ENCODE data around the gene MAPK1. TPM values are rescaled to one million over a fixed set of nuclear protein-coding genes. Genes with fewer than 3 reads are reported as not detected.

MAPK1 gene
- total RNA-seq, 1 experiment from 2014 or later: 87.4 TPM

GRCh38 chr22:21778705-21779363 is 88.6 kb downstream of the MAPK1 start (continued):
- TF ChIP-seq E2F4 (CRISPR knock-in tag; IDR thresholded peaks at IDR 0.05; ENCODE audit: borderline replicate concordance, low read depth) (no peak), NR2C2 (CRISPR knock-in tag; IDR thresholded peaks at IDR 0.05) (no peak), FOXJ3 (CRISPR knock-in tag; IDR thresholded peaks at IDR 0.05; ENCODE audit: borderline replicate concordance) (no peak), TCF7 (CRISPR knock-in tag; IDR thresholded peaks at IDR 0.05; ENCODE audit: low read depth) (no peak), ZNF671 (CRISPR knock-in tag; IDR thresholded peaks at IDR 0.05) (no peak), ZBTB43 (CRISPR knock-in tag; IDR thresholded peaks at IDR 0.05) (no peak)

GRCh38 chr22:21771631-21771976 is 95.8 kb downstream of the MAPK1 start:
- Mint-ChIP-seq H3K4me3 (no peak overlapping the region), H3K4me1 (no peaks in the 10 kb centered on the region), H3K36me3 (peaks cover 67% of the 10 kb centered on the region)

More at GRCh38 chr22:21771631-21771976, 95.8 kb downstream of the MAPK1 start:
- CTCF ChIA-PET: interaction anchor here (0.6 to 2.4 kb wide), 2 partner anchors 124 to 166 kb away, joined by 3 to 13 read pairs; no protein-coding TSS in a partner anchor
- no peaks in the 10 kb centered on the region for H3K9me3 Mint-ChIP-seq
- DNase-seq (ENCODE audit: low spot score): no peak
- TF ChIP-seq ATF1 (CRISPR knock-in tag; IDR thresholded peaks at IDR 0.05): no peak
- no peak for TF ChIP-seq OVOL2 (CRISPR knock-in tag; IDR thresholded peaks at IDR 0.05; ENCODE audit: borderline replicate concordance)
- TF ChIP-seq IRF2 (CRISPR knock-in tag; IDR thresholded peaks at IDR 0.05; ENCODE audit: borderline replicate concordance, low read depth): no peak
- no peak for TF ChIP-seq NFE2L1 (CRISPR knock-in tag; IDR thresholded peaks at IDR 0.05)
- no peak for TF ChIP-seq FOXJ3 (CRISPR knock-in tag; IDR thresholded peaks at IDR 0.05; ENCODE audit: borderline replicate concordance)
- TF ChIP-seq ESRRA (CRISPR knock-in tag; IDR thresholded peaks at IDR 0.05; ENCODE audit: borderline replicate concordance): no peak
- TF ChIP-seq TEAD4 (CRISPR knock-in tag; IDR thresholded peaks at IDR 0.05): no peak
- no peak for TF ChIP-seq SMAD4 (CRISPR knock-in tag; IDR thresholded peaks at IDR 0.05)
- TF ChIP-seq HMGA2 (CRISPR knock-in tag; IDR thresholded peaks at IDR 0.05): no peak
- no peak for TF ChIP-seq GABPB1 (CRISPR knock-in tag; IDR thresholded peaks at IDR 0.05)
- TF ChIP-seq MAX (CRISPR knock-in tag; IDR thresholded peaks at IDR 0.05): no peak
- no peak for TF ChIP-seq ZBTB43 (CRISPR knock-in tag; IDR thresholded peaks at IDR 0.05)
- TF ChIP-seq PREB (CRISPR knock-in tag; IDR thresholded peaks at IDR 0.05; ENCODE audit: borderline replicate concordance): no peak
- TF ChIP-seq TP53 (CRISPR knock-in tag; IDR thresholded peaks at IDR 0.05): no peak
- no peak for TF ChIP-seq STAT6 (CRISPR knock-in tag; conservative IDR thresholded peaks at IDR 0.05; ENCODE audit: low read depth)
- no peak overlapping the region for H3K27ac Mint-ChIP-seq
- ATAC-seq: no peak
- H3K27me3 Mint-ChIP-seq (ENCODE audit: low read depth): no peaks in the 10 kb centered on the region
- POLR2A ChIA-PET: no interaction called here
